Liver (tissue), 2 donors: ENCODE data around the gene MPP1.

ENCODE experiments used
- TF ChIP-seq, protein P1 (sequence below): fragments of 150-350 bp; IDR thresholded peaks from 2 replicates; pipeline ENCODE4 v1.5.1; 2017; ENCODE audit warnings: improper control_type of control experiment, low read depth, low read length; ENCODE audit not compliant: missing input control
- TF ChIP-seq, protein P2 (sequence below): IDR thresholded peaks from 2 replicates; pipeline ENCODE4 v1.6.1; 2016; ENCODE audit warnings: antibody characterized with exemption, mild to moderate bottlenecking
- donor health status: healthy.

DNA sequence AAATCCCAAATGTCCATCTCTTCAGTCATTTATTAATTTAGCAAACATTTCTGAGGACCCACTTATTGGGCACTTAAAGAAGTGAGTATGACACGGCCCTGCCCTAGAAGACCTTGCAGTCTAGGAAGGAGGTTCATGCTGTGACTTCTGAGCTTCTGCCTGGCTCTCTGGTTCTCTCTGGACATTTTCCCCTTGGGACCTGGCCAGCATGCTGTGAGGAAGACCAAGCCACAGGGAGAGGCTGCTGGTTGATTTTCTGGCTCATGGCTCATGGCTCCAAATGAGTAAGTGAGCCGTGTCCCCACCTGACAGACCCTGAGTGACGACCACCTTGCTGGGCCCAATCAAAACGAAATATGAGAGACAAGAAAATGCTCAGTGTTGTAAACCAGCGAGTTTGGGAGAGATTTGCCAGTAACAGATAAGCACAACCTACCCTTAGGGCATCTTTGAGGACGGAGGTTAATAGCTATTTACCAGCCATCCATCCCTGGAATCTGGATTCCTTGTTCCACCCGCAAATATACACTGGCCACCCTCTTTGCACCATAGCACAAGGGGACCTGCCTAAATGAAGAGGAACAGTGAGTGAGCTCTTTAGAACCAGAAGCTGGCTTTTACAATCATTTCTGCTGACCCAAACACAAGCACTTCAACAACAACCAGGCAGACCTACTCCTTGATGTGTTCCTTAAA is 876 bp downstream of the MPP1 start:
- TF ChIP-seq, protein P1, sequence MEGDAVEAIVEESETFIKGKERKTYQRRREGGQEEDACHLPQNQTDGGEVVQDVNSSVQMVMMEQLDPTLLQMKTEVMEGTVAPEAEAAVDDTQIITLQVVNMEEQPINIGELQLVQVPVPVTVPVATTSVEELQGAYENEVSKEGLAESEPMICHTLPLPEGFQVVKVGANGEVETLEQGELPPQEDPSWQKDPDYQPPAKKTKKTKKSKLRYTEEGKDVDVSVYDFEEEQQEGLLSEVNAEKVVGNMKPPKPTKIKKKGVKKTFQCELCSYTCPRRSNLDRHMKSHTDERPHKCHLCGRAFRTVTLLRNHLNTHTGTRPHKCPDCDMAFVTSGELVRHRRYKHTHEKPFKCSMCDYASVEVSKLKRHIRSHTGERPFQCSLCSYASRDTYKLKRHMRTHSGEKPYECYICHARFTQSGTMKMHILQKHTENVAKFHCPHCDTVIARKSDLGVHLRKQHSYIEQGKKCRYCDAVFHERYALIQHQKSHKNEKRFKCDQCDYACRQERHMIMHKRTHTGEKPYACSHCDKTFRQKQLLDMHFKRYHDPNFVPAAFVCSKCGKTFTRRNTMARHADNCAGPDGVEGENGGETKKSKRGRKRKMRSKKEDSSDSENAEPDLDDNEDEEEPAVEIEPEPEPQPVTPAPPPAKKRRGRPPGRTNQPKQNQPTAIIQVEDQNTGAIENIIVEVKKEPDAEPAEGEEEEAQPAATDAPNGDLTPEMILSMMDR = no peak
- TF ChIP-seq, protein P2, sequence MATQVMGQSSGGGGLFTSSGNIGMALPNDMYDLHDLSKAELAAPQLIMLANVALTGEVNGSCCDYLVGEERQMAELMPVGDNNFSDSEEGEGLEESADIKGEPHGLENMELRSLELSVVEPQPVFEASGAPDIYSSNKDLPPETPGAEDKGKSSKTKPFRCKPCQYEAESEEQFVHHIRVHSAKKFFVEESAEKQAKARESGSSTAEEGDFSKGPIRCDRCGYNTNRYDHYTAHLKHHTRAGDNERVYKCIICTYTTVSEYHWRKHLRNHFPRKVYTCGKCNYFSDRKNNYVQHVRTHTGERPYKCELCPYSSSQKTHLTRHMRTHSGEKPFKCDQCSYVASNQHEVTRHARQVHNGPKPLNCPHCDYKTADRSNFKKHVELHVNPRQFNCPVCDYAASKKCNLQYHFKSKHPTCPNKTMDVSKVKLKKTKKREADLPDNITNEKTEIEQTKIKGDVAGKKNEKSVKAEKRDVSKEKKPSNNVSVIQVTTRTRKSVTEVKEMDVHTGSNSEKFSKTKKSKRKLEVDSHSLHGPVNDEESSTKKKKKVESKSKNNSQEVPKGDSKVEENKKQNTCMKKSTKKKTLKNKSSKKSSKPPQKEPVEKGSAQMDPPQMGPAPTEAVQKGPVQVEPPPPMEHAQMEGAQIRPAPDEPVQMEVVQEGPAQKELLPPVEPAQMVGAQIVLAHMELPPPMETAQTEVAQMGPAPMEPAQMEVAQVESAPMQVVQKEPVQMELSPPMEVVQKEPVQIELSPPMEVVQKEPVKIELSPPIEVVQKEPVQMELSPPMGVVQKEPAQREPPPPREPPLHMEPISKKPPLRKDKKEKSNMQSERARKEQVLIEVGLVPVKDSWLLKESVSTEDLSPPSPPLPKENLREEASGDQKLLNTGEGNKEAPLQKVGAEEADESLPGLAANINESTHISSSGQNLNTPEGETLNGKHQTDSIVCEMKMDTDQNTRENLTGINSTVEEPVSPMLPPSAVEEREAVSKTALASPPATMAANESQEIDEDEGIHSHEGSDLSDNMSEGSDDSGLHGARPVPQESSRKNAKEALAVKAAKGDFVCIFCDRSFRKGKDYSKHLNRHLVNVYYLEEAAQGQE = no peak
